HG03045 (cell line): Measurements from ENCODE around the gene RIBC2.
"Not testable (repeated sequence)": the region's sequence is repeated elsewhere in the genome, so short reads cannot be mapped to it uniquely, and the experiment has no call there.

ENCODE experiments used
- ATAC-seq: cut with Tn5 transposase; IDR thresholded peaks from one replicate; pipeline ENCODE4 v1.9.1; 2021; ENCODE audit warnings: mild to moderate bottlenecking, moderate library complexity; ENCODE audit not compliant: unreplicated experiment

RIBC2 gene

DNA sequence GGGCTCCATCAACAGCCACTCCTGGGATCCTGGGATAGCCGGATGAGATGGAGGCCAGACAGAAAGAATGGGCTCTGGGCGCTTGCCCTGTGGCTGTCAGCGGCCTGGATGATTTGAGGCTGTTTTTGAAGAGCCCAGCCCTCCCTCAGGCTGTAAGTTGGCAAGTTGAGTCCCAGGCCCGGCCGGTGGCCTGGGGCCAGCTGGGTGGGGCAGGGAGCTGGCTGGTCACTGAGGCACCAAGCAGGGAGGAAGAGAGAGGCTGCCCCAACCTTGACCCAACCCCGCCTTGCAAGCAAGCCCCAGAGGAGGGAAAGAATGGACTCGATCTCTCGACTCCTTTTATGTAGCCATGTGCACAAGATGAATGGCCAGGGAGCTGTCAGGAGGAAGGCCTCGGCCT is 34.9 kb downstream of the RIBC2 start:
- ATAC-seq, result no peak

DNA sequence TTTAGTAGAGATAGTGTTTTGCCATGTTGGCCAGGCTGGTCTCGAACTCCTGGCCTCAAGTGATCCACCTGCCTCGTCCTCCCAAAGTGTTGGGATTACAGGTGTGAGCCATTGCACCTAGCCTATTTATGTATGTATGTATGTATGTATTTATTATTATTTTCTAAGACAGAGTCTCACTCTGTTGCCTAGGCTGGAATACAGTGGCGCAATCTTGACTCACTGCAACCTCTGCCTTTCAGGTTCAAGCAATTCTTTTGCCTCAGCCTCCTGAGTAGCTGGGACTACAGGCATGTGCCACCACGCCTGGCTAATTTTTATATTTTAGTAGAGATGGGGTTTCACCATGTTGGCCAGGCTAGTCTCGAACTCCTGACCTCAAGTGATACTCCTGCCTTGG is 35.9 kb downstream of the RIBC2 start:
- ATAC-seq, result not testable (repeated sequence)

DNA sequence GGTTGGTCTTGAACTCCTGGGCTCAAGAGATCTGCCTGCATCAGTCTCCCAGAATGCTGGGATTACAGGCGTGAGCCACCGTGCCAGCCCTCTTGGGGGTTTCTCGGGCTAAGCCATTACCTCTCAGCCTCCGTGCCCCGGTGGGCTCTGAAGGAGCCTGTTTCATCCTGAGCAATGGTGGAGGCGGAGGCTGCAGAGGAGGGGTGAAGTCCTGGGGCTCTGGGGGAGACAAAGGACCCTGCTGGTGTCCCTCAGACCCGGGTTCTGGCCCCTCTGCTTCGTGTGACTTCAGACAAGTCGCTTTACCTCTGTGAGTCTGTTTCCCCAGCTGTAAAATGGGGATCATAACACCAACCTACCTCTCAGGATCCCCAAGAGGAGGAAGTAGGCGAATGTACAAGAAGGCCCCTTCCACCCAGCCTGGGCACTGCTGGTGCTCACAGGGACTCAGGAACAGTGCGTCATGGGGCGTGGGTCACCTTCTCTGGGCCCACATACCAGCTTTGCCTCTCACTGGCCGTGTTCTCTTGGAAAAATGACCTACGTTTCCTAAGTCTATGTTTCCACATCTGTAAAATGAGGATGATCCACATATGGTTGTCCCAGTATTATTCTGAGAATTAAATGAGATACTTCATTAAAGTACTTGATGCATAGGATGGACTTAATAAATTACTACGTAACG is 36.8 kb downstream of the RIBC2 start:
- no peak for ATAC-seq

DNA sequence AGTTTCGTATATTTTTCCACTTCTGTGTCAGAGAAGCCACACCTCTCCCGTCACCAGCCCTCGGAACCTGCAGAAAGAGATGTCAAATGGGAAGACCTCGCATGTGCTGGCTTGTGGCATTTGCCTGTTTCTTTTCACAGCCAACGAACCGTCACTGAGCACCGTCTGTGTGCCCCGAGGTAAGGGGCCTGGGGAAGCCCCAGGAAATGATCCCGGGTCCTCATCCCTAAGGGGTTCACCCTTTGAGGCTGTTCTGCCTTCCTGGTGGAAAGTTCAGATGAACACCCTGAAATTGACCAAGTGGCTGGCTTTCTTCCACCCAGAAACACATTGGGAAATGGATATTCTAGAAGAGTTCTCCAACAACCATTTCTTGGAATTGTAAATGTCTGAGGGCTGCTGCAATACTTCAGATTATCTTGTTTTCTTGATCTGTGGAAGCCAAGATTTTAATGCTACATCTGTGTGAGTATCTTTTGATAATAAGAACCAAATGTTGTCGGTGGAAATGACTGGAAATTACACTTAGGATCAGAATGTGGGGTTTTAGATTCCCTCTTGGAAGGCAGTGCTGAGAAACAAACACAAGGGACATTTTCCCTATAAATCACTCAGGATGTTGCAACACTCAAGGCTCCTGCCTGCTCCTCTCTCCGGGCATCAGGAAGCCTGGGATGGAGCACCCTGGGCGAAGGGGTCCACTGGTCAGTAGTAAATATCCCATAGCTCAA is 37.6 kb downstream of the RIBC2 start:
- ATAC-seq, result no peak

DNA sequence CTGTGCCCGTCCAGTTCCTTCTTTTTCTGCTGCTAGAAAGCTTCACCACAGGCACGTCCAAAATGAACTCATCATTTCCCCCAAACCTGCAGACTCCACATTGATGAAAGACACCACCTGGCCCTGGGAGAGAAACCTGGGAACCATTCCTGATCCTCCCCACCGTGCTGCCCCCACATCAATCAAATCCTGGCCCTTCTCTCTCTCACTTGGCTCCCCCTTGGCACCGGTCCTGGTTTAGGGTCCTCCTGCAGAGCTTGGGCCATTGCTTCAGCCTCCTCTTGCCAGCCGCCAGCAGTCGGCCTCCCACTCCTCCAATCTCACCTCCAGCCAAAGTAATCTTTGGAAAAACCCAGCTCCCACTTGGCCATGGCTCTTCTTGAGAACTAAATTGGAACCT is 38.5 kb downstream of the RIBC2 start:
- ATAC-seq, result no peak

- ATAC-seq, result no peak
Measured at GRCh38 chr22:45452565-45453379, 39.3 kb downstream of the RIBC2 start.

GRCh38 chr22:45453764-45454163 is 40.3 kb downstream of the RIBC2 start:
- no peak for ATAC-seq

DNA sequence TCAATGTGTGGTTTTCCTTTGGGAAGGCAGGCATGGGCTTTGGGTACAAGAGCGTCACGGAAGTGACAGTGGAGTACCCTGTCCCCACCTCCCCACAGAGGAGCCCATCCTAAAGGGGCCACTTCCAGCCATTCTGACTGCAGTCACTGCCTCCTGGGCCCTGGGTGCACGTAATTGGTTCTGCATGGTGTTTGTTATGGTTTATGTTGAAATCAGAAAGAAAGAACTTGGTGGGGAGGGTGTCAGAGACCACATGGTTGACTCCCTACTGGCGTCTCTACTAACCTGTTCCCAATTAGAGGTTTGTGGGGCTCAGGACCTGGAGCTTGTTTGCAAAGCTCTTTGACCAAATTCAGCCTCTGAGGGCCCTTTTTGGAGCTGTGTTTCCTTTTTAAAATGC is 40.8 kb downstream of the RIBC2 start:
- ATAC-seq, result no peak

GRCh38 chr22:45455212-45455611 is 41.7 kb downstream of the RIBC2 start:
- no peak for ATAC-seq

GRCh38 chr22:45455621-45456020 is 42.1 kb downstream of the RIBC2 start:
- ATAC-seq, result no peak

DNA sequence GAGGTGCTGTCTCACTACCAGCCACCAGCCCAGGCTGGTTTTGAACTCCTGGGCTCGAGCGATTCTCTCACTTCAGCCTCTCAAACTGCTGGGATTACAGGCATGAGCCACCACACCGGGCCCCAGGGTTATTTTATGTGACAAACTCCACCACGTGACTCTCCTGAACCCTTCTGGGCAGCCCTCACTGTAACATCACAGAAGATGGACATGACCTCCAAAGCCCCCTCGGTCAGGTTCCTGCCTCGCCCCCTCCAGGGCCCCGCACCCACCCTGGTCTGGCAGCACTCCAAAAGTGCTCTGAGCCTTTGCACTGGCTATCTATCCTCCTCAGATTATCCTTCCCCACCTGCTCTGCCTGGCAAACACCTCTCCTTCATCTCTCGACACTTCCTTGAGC is 43.3 kb downstream of the RIBC2 start:
- no peak for ATAC-seq

DNA sequence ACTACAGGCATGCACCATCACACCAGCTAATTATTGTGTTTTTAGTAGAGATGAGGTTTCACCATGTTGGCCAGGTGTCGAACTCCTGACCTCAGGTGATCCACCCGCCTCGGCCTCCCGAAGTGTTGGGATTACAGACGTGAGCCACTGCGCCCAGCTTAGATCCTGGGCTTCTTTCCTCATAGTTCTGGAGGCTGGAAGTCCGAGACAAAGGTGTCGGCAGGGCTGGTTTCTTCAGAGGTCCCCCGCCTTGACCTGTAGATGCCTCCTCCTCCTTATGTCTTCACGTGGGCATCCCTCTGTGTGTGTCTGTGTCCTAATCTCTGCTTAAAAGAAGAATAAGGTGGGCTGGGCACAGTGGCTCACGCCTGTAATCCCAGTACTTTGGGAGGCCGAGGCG is 45.0 kb downstream of the RIBC2 start:
- ATAC-seq, result no peak

DNA sequence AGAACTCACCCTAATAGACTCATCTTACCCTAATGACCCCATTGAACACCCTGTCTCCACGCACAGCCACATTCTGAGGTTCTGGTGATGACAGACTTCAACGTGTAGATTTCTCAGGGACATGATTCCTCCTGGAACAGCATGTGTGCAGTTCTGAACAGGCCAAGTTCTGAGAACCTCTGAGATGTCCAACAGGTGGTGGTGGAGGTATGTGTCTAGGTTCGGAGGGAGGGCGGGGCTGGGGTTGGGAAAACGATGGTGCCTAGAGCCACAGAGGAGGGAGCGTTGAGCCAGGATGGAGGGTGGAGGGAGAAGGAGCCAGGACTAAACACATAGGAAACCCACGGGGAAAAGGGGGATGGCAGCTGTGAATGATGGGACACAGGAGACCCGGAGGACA is 45.7 kb downstream of the RIBC2 start:
- ATAC-seq, result no peak

GRCh38 chr22:45460288-45461109 is 47.0 kb downstream of the RIBC2 start:
- no peak for ATAC-seq

DNA sequence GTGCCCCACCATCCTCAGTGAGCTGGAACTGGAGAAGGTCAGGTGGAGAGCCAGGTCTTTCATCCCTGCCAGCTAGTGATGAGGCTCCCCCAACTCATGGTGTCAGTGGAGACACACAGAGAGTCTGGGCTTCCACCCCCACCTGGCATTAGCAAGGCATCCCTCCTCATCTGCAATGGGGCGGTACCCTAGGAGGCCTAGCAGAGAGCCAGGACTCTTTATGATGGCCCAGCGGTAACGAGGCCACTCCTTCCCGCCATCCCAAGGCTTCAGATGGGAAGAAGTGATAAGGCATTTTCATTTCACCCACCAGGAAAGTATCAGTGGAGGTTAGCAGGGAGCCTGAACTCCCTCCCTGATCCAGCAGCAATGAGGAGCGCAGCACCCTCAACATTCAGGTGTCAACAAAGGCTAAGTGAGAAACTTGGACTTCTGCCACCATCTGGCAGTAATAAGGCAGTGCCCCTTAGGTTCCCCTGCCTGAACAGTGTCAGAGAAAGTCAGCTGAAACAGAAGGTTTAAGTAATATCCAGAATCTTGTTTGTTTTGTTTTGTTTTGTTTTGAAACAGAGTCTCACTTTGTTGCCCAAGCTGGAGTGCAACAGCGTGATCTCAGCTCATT is 48.7 kb downstream of the RIBC2 start:
- no peak for ATAC-seq

- not testable (repeated sequence) for ATAC-seq
Measured at GRCh38 chr22:45463691-45464090, 50.2 kb downstream of the RIBC2 start.

GRCh38 chr22:45465633-45466032 is 52.1 kb downstream of the RIBC2 start:
- ATAC-seq, result no peak

- ATAC-seq, result no peak
Measured at GRCh38 chr22:45468872-45469271, 55.4 kb downstream of the RIBC2 start.

DNA sequence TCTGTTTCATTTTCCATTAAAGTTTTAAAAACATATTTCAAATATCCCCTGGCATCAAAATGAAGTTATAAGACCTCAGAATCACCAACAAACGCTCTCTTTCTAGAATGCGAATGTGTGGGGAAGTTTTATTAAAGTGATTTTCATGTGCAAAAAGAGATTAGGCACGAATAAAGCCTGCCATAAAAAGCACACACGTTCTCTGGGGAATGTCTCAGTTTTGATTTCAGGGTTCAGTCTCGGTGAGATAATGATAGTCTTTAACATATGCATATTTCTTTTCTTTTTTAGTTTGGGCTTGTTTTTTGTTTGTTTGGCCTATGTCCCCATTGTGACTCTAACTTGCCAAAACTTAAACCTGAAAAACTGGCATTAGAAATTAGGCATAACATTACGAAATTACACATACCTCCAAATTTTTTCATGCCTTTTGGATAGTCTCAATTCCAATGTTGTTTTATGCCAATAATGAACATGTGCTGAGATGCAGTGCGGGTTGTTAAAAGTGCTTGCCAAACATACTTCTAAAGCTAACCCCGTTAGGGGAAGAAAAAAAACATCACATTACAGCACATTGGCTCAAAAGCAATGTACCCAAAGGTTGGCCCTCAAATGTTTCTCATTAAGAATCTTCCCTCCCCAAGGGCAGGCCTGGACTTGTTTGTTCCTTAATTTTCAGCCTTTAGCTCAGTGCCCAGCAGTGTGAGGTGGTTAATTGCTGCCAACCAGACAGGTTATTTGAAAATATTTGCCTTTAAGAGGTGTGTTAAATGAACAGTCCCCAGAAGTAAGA is 56.0 kb downstream of the RIBC2 start:
- no peak for ATAC-seq

GRCh38 chr22:45470871-45471270 is 57.4 kb downstream of the RIBC2 start:
- ATAC-seq, result no peak
